COR-L47 (cell line): ENCODE measurements around the gene KIRREL3.

ENCODE experiments used
- DNase-seq: peaks from one replicate; lab custom pipeline; 2025; lab: John Stamatoyannopoulos, UW

KIRREL3 gene

DNA sequence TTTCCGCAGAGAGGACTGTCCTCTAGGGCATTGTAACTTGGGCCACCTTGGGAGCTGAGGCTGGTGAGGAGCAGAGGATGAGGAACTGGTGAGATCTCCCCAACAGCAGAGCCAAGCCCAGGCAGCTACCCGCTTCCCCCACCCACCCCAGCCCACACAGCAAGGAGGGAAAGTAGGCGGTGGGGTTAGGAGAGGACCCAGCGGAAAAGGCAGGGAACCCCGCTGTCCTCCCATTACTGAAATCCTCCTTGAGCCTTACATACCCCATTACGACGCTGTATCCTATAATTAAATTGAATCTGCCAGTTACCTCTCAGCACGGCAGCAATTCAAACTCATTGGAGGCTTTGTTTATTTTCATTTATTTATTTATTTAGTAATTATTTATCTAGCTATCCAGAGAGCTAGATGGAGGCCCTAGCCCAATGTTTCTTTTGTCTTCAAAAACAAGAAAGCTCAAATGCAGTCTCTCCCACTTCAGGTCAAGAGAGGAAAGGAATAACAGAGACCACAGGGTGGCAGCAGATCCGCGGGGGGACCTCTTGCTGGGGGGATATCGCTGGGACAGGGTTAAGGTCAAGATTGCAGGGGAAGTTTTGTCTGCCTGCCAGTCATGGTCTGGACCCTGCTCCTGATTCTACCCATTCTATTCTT, 427.1 kb downstream of the KIRREL3 start:
- DNase-seq: peak; percentile 86

DNA sequence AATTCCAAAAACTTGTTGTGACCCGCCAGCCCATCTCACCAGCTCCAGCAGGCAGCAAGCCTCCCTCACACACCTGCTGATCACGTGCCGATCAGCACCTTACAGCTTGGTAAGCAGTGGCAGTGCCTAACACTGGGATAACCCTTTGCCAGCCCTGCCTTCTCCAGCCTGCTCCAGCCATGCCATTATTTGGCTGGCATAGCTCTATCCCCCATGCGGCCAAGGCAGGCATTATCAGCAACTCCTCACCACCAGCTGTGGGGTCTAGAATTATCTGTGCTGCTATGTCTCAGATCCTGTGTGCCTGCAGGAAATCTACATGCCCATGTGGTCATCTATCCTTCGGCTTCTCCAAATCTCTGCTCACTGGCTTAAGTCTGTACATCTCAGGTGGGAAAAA, 430.1 kb downstream of the KIRREL3 start:
- DNase-seq: no peak

DNA sequence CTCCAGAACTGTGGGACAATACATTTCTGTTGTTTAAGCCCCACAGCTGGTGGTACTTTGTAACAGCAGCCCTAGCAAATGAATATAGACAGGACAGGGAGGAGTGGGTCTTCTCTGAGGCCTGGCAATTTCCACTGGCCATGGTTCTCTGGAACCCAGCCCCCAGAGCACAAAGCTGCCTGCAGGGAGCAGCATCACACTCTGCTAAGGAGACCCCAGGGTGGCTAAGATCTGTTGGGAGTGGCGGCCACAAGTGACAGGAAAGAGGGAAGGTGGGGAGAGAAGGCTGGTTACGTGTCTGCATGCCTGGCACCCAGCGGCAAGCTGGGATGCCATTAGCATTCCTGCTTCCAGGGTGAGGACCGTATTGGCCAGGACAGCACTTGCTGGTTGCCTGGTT, 433.2 kb downstream of the KIRREL3 start:
- DNase-seq: no peak

DNA sequence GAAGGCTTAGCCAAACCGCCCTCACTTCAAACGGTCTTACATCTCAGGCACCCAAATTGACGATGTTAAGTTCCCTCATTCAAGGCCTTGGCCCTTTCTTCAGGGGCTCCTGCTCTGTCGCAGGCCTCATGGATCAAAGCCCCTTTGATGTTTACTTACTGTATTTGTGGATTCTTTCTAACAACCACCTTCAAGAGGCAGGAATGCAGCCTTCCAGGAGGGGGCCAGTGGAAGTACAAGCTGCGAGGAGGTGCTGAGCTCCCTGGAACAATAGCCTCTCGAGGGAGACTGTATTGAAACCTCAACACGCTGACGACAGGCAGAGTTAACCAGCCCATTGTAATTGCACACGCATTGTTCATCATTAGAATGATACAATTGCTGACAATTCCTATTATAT, 436.0 kb downstream of the KIRREL3 start:
- DNase-seq: no peak

DNA sequence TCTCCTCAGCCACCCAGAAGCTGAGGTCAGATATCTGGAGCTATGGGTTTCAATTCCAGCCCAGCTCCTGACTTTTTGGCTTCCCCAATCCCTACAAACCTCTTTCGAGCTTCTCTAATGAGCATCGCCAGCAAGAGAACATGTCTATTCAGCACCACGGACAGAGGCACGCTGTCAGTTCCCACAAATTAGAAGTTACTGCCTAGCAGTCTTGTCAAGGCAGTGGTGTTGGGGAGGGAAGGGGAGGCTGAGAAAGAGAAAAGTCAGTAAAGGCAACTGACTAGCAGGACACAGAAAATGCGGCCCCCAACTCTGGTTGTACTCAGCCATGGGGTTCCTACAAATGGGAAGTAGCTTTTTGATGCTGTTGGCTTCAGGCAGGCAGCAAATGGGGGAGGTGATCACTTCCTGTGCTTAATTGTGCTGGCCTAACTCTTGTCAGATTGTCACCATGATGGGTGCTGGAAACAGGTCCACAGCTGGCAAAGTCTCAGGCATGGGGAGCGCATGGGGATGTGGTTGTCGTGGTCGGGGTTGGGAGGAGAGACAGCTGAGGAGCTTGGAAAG, 439.2 kb downstream of the KIRREL3 start:
- DNase-seq: no peak

DNA sequence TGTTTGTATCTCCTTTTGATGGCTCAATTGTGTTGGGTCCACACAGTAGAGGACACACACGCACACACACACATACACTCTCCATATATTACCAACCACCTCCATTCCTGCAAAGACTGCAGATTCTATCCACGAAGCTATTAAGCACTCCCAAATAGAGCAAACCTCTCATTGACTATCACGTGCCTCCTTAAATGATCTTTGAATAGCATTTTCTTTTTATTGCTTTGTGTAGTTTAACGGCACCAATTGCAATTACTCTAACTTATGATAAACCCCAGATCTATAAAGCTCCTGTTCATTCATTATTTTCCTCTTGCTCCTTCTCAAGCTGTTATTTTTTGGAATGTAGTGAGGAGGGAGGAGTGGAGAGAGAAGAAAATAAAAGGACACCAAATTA, 440.3 kb downstream of the KIRREL3 start:
- DNase-seq: no peak

DNA sequence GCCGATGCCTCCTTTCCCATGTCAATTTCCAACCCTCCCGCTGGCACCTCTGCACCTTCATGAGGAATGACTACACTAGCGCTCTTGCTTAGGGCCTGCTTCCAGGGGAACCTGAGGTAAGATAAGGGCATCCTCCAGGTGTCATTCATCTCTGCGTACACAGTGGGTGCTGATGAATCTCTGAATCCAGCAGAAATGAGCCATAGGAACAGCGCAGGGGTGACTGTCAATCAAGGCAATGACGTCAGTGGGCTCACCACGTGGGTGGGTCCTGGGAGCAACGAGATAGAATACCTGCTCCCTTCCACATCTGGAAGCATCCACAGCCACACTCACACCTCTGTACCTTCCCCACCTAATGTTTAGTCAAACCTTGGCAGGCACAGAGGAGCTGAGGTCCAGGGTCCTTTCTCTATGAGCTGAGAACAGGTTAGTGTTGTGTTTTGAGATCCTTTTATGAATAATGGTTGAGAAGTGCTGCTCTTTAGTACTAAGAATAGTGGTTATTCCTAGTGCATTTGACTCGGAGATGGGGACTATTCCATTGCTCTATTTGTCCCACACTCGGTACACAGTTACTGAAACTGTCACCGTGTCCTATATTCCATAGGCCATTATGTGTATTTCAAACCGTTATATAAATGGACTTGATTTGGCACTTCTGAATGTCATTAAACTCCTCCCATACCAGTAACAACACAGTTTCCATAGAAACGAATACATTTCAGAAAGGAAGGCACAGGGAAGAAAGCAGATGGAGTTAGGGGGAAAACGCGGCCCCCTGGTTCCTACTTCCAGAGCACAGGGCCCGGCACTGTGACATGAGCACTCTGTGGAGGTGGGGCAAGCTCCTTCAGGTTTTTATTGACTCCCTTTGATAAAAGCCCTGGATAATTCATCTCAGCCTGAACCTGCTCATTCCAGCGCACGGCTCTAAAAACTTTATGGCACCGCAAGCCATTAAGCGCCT, 451.7 kb downstream of the KIRREL3 start:
- DNase-seq: no peak

DNA sequence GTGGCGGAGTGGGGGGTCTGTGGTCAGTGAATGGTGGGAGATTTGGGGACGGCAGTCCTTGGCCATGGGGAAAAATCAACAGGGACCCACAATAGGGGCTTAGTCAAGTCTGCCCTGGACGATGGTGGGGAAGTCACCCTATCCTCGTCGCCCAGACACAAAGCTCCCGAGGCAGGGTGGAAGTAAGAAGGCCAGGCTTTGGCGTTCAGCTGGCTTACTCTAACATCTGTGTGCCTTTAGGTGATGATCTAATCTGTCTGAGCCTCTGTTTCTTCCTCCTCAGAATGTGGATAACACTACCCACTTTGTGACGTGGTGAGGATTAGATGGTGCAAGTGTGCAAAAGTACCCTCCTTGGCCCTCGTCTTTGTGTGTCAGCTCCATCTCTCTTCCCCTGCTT, 452.9 kb downstream of the KIRREL3 start:
- DNase-seq: no peak

DNA sequence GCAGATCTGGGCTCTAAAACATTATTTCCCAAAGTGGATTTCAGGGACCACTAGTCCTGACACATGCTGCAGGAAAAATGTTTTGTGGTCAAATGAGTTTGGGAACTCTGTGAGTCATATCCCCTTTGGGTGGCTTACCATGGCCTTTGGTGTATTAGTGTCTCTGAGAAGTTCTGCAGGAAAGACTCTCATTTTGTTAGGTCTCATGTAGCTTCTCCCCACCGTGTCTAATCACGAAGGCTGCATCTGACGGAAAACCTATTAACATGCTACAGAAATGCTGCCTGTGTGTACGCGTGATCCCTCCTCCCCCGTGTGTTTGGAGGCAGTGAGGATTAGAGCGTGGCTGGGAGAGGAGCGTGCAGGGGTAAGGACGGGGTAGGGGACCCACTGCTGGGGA, 453.4 kb downstream of the KIRREL3 start:
- DNase-seq: no peak

DNA sequence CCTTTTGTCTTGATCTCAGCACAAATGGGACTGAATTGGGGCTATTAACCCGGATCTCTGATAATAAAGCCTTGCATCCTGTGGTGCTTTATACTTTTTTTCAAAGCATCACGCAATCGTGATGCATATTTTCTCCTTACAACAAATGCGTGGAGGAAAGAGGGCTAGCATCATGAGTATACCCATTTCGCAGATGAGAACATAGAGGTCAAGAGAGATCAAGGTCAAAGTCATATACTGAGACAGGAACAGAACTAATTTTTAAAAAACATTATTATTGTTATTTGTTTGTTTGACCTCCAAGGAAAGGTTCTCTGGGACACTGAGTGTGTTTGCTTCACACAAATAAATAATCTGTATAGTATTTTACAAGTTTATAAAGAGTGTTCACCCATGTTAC, 453.9 kb downstream of the KIRREL3 start:
- no peak for DNase-seq

DNA sequence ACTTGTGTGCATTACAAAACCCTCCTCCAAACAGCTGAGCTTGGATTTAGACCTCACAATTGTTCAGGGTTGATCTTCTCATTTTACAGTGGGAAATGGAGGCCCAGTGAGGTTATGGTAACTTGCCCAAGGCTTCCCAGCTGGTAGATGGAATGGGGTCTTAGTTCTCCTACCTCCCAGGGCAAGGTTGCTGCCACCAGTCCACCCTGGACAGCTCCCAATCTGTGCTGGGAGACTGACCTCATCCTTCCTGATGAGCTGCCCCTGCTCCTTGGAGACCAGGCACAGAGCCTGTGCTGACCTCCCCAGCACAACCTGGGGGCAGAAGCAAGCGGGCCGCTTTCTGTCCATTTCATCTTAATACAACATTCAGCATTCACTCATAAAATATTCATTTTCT, 454.4 kb downstream of the KIRREL3 start:
- DNase-seq: no peak

DNA sequence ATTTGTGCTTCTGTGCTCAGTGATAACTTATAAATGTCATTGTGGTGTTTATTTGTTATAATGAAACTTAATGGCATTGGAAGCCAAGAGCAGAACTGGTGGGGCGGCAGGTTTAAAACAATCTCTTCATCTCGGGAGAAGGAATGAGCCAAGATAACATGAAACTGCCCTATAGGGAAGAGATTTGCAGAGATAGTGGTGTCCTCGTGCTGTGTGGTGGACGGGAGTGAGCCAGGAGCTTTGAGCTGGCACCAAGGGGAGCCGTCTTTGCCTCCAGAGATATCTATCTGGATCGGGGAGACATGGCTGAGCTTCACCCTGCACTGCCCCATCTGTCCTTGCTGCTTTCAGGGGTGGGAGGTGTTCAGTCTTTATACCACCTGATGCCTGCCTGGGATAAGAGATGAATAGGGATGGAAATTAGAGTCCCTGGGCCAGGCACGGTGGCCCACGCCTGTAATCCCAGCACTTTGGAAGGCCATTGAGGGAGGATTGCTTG, 455.5 kb downstream of the KIRREL3 start:
- DNase-seq: no peak

DNA sequence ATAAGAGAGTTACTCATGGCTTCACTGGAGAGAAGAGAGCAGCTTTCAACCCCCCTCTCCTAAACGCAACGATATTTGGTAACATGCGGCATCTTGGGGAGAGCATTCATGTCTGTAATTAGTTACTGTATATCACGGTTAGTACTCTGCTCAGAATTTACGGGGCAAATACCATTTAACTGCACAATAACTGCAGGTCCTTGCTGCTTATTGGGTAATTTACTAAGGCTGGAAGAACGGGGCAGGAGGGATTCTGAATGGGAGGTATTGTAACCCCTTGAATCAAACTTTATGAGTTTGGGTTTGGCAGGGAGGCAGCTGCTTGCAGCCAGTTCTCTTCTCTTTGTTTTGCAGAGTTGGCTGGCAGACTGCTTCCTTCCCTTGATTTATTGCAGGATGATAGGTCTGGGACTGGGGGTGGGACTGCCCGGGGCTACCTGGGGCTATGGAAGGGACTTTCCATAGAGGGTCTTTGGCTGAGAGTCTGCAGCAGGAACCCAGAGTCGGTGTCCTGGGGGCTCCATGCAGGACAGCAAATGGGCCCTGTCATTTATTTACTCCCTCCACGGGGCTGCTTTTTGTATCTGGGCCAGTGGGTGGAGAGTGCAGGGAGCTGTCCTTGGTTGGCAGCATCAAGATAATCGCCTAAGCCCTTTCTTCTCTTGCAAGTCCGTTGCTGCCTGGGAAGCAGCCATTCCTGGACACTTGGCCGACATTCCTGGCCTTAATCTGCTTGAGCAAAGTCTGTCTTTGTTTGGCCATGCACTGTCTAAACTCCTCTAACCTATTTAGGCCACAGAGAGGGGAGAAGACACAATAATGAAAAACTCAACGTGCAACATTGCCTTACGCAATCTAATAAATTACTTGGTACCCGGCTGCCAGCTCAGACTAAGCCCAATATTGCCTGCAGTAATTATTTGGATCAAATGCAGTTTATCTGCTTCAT, 456.2 kb downstream of the KIRREL3 start:
- DNase-seq: no peak

DNA sequence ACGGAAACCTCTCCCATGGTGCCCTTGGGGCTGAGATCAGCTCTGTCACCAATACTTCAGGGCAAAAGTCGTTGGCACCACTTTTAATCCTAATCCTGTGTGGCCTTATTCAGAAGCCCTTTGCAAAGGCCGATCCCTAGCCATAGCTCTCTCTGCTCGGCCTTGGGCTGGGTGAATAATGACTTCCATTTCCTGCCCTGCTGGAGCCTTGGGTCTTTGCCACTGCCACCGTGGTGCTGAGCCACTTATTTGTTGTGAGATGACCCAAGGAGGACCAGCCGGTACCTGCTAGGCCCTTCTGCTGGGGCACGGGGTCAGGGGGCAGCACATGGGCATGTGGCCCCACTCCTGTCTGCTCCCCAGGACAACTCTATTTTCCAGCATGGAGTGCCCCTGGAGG, 456.9 kb downstream of the KIRREL3 start:
- no peak for DNase-seq

DNA sequence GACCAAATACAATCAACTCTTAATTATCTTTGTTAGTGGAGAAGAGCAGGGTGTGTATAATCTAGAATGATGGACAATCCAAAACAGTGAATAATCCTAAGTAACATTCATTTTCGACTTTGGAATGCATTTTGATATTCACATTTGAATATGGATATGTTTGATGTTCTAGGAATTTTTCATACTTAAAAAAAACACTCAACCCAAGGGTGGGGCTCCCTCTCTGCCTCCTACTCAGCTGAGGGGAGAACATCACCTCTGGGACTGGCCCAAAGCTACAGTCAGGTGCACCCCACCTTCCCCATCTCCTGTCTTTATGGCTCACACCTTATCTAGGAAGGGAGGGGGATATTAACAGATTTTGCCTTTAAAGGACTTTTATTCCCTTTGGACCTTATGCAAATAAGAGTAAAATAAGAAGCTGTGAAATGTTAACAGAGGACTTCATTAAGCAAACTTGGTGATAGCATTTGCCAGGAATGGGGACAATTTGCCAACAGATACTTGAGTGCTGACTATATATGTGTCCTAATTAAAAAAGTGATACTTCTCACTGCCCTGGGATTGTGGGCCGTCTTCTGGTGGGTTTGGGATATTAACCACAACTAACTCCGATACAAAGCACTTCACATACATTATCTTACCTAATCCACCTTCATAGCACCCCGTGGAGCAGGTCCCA, 458.1 kb downstream of the KIRREL3 start:
- no peak for DNase-seq

DNA sequence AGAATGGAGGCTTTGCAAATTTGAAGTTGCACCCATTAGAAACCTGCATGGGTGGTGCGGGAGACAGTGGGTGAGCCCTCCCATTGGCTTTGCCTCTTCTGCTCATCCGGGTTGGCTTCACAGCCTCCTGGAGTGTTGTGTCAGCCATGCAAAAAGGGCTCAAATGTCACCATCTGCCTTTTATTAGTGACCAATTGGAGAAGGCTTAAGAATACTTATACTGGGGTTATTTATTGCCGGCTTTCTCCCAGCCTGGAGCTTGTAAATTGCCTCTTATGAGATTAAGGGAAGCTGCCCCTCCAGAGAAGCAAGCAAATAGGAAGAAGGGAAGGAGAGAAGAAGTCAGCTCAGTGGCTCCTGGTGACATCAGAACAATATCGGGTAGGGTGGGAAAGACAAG, 462.5 kb downstream of the KIRREL3 start:
- no peak for DNase-seq

DNA sequence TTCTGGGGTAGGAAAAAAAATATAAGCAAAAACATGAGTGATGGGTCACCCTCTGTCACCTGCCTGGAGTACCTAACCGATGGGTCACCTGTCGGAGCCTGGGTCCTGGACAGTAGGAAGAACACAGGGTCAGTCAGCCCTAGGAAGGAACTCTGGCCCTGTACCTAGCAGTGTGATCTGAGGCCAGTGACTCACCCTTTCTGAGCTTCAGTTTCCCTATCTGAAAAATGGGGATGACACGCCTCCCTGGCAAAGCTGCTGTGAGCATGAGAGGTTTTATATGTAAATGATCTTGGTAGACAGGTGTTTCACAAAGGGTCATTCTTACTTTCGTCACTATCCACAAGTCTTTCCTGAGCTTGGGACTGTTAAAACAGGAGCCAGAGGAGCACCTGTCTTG, 463.1 kb downstream of the KIRREL3 start:
- no peak for DNase-seq

DNA sequence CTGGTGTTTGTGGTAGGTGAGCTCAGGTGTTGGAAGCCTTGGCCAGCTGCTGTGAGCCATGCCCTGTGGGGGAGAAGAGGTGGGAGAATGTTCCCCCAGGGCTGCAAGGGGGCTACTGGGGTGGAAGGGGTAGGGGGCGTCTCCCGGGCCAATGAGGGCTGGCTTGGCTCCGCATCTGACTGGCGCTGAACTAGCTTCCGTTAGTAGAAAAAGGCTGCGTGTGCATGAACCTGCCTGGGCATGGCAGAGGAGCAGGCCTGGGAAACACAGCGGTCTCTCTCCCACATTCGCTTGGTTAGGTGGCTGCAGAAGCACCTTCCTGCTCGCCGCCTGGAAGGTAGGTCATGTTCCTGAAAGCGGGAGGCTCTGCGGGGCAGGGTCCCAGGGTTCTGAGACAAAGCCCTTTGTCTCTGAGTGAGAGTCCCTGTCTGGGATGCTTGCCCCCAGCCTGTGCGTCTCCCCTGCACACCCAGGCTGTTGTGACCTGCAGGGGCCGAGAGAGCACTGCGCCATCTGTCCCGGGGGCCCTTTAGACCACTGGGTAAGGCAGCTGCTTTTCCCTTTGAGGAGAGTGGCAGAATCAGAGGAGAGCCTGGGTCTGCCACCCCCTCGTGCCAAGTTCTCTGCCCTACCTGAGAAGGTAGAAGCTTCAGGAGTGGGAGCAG, 466.3 kb downstream of the KIRREL3 start:
- DNase-seq: no peak

DNA sequence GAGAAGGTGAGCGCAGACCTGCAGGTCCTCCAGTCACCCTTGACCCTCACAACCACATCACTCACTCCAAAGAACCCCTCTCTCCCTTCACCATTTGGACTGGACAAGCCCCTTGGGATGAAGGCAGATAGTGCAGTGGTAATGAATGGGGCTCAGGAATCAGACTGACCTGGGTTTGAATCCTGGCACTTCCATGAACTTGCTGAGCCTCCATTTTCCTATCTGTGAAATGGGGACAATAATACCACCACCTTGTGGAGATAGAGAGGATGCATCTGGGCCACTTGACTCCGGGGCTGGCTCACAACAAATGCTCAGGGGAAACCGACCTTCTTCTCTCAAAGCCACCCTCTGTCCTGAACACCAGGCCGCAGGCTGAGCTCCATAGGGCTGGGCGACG, 467.0 kb downstream of the KIRREL3 start:
- no peak for DNase-seq

DNA sequence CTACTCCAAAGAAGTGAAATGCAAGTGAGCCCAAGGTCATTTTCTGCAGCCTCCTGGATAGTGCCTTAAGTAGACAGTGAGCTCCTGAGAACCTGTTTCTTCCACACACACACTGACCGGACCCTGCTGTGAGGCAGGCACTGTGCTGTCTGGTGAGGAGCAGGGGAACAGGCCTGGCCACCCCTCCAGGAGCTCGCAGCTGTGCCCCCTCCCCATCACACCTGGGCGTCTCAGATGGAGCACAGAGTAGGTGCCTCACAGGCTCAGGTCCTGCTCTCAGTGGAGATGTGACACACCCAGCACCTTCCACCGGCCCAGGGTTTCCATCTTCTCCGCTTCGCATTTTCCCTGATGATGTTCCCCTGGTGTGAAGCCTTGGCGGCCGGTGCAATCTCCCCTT, 470.2 kb downstream of the KIRREL3 start:
- DNase-seq: no peak

DNA sequence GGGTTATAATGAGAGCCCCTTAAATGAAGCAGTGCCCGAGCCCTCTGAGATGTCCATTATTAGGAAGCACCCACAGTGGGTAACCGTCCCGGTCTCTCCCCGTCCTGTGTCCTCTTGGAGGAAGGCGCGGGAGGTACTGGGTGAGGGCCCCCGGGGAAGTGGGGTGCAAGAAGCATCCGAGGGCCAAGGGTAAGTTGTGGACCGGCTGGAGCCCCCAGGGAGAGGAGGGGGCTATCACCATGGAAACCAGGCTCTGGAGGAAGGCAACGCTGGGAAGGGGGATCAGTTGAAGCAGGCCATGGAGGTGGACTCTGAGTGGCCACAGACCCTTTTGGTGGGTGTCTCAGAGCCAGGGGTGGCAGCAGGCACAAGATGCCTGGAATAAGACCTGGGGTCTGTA, 471.5 kb downstream of the KIRREL3 start:
- no peak for DNase-seq
